GM12864 (cell line): ENCODE measurements around the gene ADAMTS14.
"Not testable (repeated sequence)": the region's sequence is repeated elsewhere in the genome, so short reads cannot be mapped to it uniquely, and the experiment has no call there.

ENCODE experiments used
- DNase-seq: peaks from one replicate; pipeline ENCODE4 v3.0.0-alpha.2; 2011; ENCODE audit warnings: low read depth
- H3K4me3 ChIP-seq: 2 replicates; pipeline ENCODE4 v1.5.1; 2011; ENCODE audit warnings: mild to moderate bottlenecking, low read depth, low read length, control low read depth
- TF ChIP-seq, protein P1 (sequence below): IDR thresholded peaks from 2 replicates; pipeline ENCODE4 v1.5.1; 2011; ENCODE audit warnings: low read depth, mild to moderate bottlenecking, moderate library complexity, low read length, control low read depth, inconsistent platforms; ENCODE audit errors: missing control alignments

ADAMTS14 gene

DNA sequence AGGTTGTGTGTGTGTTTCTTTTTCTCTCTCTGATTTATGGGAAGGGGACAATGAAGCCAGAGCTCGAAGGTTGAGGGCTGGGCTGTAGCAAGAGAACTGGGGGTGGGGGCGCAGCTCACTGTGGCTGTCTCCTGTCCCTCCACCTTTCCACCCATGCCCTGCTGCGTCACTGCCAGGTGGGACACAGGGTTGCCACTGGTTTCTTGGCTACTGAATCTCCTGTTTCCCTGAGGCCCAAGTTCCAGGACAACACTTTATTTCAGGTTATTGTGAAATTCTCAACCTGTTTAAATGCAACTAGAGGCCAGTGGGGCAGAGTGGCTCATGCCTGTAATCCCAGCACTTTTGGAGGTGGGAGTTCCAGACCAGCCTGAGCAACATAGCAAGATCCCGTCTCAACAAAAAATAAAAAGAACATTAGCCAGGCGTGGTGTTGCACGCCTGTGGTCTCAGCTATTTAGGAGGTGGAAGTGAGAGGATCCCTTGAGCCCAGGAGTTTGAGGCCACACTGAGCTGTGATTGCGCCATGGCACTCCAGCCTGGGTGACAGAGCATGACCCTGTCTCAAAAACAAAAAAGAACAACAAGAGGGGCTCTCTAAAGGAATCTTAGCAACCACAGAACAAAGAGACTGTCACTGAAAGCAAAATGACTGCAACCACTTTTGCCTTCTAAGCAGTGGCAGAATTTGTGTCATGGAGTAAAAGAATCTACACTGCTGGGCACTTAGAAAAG is 90.3 kb downstream of the ADAMTS14 start:
- TF ChIP-seq, protein P1, sequence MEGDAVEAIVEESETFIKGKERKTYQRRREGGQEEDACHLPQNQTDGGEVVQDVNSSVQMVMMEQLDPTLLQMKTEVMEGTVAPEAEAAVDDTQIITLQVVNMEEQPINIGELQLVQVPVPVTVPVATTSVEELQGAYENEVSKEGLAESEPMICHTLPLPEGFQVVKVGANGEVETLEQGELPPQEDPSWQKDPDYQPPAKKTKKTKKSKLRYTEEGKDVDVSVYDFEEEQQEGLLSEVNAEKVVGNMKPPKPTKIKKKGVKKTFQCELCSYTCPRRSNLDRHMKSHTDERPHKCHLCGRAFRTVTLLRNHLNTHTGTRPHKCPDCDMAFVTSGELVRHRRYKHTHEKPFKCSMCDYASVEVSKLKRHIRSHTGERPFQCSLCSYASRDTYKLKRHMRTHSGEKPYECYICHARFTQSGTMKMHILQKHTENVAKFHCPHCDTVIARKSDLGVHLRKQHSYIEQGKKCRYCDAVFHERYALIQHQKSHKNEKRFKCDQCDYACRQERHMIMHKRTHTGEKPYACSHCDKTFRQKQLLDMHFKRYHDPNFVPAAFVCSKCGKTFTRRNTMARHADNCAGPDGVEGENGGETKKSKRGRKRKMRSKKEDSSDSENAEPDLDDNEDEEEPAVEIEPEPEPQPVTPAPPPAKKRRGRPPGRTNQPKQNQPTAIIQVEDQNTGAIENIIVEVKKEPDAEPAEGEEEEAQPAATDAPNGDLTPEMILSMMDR, result no peak
- H3K4me3 ChIP-seq, result no peak overlapping the region
- DNase-seq, result no peak

DNA sequence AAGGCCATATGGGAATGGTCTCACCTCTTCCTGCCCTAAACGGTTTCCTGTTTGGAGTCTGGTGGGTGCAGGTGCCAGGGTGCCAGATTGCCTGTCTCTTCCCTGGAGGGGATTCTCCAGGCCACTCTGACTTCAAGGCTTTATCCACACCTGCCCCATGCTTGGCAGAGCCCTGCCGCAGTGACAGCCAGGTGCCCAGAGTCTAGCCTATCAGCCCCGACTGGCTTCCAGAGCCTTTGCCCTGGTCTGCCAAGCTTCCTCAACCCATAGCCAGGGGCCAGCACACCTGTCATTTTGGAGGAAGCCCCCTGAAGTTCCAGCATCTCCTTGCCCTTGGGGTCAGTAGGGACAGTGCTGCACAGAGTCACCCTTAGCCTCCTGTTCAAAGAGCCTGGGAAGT is 91.3 kb downstream of the ADAMTS14 start:
- H3K4me3 ChIP-seq, result no peak overlapping the region
- no peak for DNase-seq
- TF ChIP-seq, protein P1, result no peak

DNA sequence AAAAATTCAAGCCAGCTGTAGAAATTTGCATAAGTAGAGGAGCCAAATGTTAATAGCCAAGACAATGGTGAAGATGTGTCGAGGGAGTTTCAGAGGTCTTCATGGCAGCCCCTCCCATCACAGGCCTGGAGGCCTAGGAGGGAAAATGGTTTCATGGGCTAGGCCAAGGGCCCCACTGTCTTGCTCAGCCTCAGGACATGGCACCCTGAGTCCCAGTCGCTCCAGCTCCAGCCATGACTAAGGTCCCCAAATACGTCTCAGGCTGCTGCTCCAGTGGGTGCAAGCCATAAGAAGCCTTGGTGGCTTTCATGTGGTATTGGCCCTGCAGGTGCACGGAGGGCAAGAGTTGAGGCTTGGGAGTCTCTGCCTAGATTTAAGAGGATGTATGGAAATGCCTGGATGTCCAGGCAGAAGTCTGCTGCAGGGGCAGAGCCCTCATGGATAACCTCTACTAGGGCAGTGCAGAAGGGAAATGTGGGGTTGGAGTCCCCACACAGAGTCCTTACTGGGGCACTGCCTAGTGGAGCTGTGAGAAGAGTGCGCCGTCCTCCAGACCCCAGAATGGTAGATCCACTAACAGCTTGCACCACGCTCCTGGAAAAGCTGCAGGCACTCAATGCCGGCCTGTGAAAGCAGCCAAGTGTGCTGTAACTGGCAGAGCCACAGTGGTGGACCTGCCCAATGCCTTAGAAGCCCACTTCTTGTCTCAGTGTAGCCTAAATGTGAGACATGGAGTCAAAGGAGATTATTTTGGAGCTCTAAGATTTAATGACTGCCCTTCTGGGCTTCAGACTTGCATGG is 93.7 kb downstream of the ADAMTS14 start:
- TF ChIP-seq, protein P1, result no peak
- DNase-seq, result no peak
- H3K4me3 ChIP-seq, result no peak overlapping the region

DNA sequence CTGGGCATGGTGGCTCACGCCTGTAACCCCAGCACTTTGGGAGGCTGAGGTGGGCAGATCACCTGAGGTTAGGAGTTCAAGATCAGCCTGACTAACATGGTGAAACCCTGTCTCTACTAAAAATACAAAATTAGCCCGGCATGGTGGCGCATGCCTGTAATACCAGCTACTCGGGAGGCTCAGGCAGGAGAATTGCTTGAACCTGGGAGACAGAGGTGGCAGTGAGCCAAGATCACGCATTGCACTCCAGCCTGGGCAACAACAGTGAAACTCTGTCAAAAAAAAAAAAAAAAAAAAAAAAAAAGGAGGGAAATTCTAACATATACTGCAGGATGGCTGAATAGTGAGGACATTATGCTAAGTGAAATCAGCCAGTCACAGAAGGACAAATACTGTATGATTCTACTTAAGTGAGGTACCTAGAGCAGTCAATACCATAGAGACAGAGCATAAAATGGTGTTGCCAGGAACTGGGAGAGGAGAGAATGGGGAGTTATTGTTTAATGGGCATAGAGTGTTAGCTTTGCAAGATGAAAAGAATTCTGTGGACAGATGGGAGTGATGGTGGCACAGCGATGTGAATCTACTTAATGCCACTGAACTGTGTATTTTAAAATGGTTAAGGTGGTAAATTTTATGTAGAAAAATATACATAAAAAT is 95.8 kb downstream of the ADAMTS14 start:
- not testable (repeated sequence) for DNase-seq, H3K4me3 ChIP-seq

DNA sequence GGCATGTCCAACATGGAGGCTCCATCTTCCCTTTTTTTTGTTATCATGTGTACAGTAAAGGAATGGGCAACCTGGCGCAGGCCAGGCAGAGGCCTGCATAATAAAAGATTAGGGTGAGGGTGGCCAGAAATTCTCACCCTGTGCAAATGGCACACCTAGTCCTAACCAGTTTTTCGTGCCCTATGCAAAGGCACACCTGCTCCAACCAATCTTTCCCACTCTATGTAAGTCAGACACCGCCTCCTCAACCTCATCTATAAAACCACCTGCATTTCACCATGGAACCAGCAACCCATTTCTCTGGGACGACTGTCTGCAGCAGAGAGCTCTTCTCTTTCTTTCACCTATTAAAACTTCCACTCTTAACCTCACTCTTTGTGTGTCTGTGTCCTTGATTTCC is 96.8 kb downstream of the ADAMTS14 start:
- TF ChIP-seq, protein P1, result no peak
- no peak for DNase-seq
- no peak overlapping the region for H3K4me3 ChIP-seq

DNA sequence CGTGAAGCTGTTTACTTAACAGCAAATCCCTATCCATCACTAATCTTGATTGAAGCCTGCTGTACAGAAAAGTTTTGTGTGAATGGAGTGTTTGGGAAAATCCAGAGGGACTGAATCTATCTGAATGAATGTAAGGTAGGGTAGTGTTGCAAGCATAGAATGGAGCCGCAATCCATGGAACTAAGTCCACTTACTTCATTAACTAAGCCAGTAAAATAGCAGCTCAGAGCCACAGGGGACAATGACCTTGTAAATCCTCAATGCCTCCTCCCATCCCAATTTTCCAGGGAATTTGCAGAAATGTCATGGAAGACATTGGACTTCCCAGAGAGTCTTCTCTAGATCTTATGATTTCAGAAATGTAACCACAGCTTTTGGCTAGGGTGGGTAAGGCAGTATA is 97.7 kb downstream of the ADAMTS14 start:
- DNase-seq, result no peak
- TF ChIP-seq, protein P1, result no peak

DNA sequence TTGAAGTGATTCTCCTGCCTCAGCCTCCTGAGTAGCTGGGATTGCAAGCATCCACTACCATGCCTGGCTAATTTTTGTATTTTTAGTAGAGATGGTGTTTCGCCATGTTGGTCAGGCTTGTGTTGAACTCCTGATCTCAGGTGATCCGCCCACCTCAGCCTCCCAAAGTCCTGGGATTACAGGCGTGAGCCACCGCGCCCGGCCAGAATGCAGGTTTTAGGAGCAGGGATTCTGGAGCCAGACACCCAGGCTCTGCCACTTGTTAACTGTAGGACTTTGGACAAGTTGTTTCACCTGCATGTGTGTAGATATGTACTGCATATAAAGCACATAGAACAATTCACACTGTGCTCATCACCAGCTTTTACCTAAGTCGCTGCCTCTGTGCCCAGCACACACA is 98.2 kb downstream of the ADAMTS14 start:
- DNase-seq, H3K4me3 ChIP-seq: not testable (repeated sequence)

More for the DNA sequence above, 97.7 kb downstream of the ADAMTS14 start:
- H3K4me3 ChIP-seq, result no peak overlapping the region
